GM10266 (cell line): ENCODE results near the gene UBE2L5.
"Not testable (repeated sequence)": the region's sequence is repeated elsewhere in the genome, so short reads cannot be mapped to it uniquely, and the experiment has no call there.

Source experiments
- DNase-seq: peaks from one replicate; pipeline ENCODE4 v3.0.0; 2012; ENCODE audit errors: extremely low spot score
- CTCF ChIP-seq: IDR thresholded peaks from 2 replicates; pipeline ENCODE4 v1.5.1; 2012; ENCODE audit warnings: mild to moderate bottlenecking, low read depth; ENCODE audit not compliant: control insufficient read depth, insufficient read depth; ENCODE audit errors: missing control alignments

Gene UBE2L5

GRCh38 chr13:30456290-30456689, 34.0 kb downstream of the UBE2L5 start:
- TF ChIP-seq CTCF = no peak
- DNase-seq = no peak

DNA sequence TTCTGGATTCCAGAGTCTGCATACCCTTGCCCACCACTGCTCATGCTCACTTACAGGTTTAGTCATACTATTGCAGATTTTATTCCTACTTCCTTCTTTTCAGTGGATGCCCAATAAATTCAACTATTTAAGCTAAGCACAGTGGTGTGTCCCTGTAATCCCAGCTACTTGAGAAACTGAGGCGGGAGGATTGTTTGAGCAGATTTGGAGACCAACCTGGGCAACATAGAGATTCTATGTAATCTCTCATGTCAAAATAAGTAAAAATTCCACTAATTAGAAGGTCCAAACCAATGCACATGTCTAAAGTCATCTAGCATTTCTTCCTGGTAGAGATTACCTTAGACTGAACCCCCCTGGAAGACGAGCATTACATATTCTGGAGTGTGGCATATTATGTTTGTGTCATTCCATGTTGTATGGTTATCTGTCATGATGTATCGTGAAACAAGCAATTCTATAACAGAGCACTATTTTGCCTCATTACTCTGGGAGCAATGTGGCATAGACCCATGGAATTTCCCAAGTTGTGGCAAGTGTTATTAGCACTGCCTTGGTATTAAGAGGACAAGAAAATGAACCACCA, 35.1 kb downstream of the UBE2L5 start:
- DNase-seq = no peak
- no peak for TF ChIP-seq CTCF

GRCh38 chr13:30461279-30462066, 39.2 kb downstream of the UBE2L5 start:
- not testable (repeated sequence) for DNase-seq

GRCh38 chr13:30463787-30464495, 41.6 kb downstream of the UBE2L5 start:
- DNase-seq = peak; percentile 64
- no peak for TF ChIP-seq CTCF

More at GRCh38 chr13:30461279-30462066, 39.2 kb downstream of the UBE2L5 start:
- peak; percentile 60 for TF ChIP-seq CTCF

GRCh38 chr13:30464496-30465342, 42.4 kb downstream of the UBE2L5 start:
- TF ChIP-seq CTCF = no peak
- peak; percentile 84 for DNase-seq

- DNase-seq = no peak
- TF ChIP-seq CTCF = no peak
Observed at GRCh38 chr13:30465343-30465592, 43.0 kb downstream of the UBE2L5 start.
